ENCODE measurements around the gene IQSEC1.

IQSEC1 gene

GRCh38 chr3:12947504-12948369 lies 125.5 kb downstream of the IQSEC1 start:
- FAIRE-seq: no peak

GRCh38 chr3:12946649-12947316 lies 126.4 kb downstream of the IQSEC1 start:
- FAIRE-seq: no peak

- FAIRE-seq: no peak
These were observed 127.0 kb downstream of the IQSEC1 start for GRCh38 chr3:12946251-12946648.

- FAIRE-seq: no peak
These were observed 128.4 kb downstream of the IQSEC1 start for GRCh38 chr3:12944849-12945248.

DNA sequence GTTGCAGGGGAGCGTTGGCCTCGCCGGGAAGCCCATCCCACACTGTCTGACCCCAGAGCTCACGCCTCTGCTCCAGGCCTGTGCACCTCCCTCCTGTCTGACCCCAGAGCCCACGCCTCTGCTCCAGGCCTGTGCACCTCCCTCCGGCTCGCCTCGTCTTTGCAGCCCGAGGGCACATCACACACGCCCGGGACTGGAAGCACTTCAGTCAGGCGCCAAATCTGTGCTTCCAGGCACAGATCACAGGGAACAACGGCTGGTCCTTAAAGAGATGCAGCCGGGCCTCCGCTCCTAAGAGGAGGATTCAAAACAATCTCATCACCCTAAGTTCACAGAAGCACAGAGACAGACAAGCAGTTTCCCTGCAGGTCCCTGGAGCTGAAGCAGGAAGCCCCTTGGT lies 128.8 kb downstream of the IQSEC1 start:
- no peak for FAIRE-seq

DNA sequence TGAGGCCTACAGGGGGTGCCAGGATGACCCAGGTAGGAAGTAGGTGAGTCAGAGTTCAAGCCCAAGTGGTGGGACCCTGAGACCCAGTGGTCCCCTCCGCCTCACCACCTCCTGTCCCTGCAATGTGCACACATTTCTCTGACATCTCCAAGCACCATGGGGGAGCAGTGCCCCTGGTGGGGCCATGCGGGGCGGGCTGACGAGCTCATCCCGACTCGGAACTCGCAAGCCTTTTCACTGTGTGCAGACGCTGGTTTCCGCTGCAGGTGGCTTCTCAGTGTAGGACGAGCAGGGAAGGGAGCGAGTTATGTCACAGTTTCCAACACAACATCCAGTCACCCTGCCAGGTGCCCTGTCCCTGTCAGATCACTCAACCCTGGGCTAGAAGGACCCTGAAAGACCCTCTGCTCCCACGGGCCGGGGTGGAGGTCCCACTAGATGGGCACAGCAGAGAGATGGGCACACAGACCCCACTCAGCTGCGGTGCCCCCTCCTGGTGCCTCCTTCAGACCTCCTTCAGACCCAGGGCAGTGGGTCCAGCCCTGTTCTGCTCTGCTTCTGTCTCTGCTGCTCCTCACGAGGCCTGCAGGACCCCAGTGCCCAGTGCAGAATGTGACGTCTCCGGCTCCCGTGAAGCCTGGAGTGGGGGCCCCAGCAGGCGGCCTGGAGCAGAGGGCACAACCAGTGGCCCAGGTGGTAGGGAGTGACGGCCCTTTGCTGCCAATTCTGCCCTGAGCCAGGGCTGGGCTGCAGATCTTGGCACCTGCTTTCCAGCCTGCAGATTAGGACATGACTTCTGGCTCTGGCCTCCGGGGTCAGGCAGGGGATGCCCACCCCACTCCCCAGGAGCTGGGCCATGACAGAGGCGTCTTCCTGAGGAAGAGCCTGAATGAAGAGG lies 129.9 kb downstream of the IQSEC1 start:
- FAIRE-seq: no peak

DNA sequence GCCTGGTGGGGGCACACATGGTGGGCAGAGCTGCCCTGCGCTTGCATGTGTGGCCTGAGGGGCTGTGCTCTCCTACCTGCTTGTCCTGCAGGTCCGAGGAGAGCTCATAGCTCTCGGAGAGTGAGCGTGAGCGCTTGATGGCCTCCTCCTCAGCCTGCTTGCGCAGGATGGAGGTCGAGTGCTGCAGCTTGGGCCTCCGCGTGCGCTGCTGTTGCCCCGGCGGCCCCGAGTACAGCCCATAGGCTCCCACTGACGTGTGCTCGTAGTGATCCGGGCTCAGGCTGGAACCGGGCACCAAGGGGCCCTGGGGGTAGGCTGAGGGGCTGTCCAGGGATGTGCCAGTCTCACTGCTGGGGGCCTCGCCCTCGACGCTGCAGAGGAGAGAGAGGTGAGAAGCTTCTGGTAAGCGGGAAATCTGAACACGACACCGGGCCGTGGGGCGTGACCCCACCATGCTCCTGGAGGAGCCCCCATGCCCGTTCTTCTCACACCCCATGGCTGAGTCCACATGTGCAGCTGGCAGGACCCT lies 131.7 kb downstream of the IQSEC1 start:
- no peak for FAIRE-seq

DNA sequence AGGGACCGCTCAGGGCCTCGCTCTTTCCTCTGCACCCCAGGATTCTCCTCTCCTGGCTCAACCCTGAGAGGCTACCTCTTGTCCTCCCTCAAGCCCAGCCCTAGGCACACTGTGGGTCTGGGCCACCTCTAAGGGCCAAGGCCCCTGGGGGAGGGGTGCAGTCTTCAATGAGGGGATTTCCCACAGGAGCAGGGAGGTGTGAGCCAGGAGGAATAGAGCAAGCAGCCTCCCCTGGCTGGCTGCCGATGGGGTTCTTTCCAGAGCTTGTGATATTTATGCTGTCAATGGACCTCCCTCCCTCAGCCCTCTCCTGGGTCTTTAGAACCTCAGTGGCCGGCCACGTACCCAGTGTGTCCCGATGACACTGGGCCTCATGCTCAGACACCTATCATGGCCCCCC lies 132.4 kb downstream of the IQSEC1 start:
- FAIRE-seq: no peak

DNA sequence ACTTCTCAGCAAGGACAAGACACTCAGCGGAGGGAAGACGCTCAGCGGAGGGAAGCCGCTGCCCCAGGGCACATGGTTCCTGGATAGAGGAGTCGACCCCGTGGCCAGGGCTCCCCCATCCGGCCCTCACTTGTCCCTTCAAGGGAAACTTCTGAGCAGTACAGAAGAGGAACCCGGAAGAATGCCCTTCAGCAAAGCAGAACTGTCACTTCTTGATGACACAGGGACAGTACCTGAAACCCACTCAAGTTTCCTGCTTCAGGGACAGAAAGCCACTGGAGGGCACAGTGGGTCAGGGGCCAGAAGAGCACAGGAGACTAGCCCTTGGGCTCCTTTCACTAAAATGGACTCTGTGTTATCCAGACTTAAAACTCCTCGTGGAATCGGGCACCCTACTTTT lies 134.1 kb downstream of the IQSEC1 start:
- no peak for FAIRE-seq

GRCh38 chr3:12938258-12938711 lies 134.9 kb downstream of the IQSEC1 start:
- FAIRE-seq: no peak

DNA sequence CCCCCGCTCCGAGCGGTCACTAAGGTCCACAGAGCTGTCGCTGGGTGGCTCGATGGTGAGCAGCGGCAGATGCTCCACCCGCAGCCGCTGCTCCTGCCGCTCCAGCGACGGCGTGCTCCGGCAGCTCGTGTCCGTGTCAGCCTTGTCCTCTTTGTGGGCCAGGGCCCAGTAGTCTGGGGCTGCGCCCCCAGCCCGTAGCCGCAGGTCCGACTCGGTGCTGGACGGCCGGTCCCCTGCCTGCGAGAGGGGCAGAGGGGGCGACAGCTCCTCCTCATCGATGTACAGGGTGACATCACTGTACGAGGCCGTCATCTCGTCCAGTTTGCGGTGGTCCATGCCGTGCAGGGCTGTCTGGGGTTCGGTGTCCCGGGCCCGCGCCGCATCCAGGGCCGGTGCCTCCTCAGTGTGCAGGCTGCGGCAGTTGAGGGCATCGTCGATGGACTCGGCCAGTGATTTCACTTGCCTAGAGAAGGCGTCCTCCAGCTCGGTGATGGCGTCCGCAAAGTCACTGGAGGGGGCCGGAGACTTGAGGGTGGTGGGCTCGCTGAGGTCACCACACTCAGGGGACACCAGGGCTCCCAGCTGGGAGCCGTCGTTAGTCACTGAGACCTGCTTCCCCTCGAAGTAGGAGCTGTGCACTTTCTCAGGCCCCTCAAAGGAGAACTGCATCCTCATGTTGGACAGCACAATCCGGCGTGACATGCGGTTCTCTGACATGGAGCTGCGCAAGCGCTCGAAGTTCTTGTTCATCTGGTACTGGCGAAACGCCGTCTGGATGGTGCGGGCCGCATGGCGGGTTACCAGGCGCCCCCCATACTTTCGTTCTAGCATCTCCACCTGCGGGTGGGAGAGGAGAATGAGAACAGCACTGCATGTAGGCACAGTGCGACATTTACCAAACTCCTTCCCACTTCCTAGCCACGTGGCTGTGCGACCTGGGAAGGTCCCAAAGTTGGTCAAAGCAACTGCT lies 137.1 kb downstream of the IQSEC1 start:
- FAIRE-seq: no peak

DNA sequence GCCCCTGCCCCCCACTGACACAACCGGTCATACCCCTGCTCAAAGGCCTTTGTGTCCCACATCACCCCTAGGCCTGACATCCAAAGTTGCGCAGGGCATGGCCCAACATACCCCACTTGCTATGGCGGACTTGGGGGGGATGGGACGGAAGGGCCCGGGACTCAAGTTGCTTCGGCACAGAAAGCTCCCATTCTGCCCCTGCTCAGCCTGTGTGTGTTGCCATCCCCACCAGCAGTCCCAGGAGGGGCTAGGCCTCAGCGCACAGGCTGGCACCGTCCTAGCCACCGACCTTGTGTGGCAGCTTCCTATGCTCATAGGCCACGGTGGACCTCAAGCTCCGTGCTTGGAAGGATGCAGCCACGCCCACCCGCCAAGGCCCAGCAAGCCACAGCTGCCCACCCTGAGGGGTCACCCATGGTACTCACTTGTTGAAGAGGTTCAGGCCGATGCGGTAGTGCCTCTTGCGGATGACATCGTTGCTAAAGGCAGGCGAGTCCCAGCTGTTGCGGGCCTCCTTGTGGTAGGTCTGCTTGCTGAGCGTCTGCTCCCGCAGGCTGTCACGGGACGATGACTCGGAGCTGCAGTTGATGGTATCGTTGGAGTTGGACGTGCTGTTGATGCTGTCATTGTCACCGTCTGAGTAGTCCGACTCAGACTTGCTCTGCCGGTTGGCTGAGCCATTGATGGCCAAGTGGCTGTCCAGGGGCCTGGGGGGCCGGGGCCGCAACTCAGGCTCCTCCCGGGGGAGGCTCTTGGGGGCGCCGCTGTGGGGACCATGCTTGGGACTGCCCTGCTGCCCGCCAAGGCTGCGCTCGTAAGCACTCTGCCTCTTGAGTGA lies 138.0 kb downstream of the IQSEC1 start:
- no peak for FAIRE-seq

DNA sequence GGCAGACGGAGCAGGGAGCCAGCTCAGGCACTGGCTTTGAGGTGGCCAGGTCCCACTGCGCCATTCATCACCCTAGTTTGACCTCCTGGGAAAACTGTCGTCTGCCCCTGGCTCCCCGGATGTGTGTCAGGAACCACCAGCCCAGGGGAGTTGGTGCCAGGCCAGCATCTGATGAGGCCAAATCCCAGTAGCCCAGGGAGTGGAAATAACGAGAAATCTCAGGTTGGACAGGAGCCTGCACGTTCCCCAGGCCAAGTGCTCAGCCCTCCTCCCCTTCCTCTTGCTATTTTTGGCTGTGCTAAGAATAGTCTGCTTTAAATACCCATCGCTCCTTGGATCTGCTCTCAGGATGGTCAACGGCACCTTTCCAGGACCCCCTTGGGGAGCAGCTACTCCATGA lies 138.8 kb downstream of the IQSEC1 start:
- FAIRE-seq: no peak

- FAIRE-seq: no peak
These were observed 139.3 kb downstream of the IQSEC1 start for GRCh38 chr3:12933901-12934300.

DNA sequence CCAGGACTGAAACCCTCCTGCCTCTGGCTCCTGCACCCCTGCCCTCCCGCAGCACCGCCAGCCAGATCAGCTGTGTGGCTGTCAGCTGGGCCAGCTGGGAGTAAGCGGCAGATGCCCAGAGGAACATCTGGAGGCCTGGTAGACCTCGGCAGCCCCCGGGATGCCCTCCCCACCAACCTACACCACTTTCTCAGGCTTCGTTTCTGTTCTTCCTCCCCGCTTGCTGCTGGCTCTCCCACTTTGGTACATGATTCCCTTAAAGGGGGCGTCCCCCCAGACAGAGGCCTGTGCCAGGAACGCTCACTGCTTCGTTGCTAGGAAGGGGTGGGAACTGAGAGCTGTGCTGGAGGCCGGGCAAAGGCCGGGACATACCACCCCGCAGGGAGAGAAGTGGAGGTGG lies 140.5 kb downstream of the IQSEC1 start:
- FAIRE-seq: no peak

DNA sequence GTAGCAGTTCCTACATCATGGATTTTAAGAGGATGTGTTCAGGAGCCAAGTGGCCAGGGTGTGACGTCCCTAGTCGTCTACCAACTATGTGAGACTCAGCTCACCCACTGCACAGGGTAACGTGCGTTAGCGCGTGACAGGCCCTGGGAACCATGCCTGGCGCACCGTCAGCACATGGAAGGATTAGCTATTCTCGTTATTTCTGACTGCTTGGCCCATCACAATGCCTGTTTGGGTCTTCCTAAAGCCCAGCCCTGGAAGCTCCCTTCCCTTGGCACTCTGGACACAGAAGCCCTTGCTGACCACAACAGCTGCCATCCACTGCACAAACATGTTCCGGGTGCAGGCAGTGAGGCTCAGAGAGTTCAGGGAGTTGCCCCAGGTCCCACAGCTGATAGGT lies 140.9 kb downstream of the IQSEC1 start:
- FAIRE-seq: no peak

DNA sequence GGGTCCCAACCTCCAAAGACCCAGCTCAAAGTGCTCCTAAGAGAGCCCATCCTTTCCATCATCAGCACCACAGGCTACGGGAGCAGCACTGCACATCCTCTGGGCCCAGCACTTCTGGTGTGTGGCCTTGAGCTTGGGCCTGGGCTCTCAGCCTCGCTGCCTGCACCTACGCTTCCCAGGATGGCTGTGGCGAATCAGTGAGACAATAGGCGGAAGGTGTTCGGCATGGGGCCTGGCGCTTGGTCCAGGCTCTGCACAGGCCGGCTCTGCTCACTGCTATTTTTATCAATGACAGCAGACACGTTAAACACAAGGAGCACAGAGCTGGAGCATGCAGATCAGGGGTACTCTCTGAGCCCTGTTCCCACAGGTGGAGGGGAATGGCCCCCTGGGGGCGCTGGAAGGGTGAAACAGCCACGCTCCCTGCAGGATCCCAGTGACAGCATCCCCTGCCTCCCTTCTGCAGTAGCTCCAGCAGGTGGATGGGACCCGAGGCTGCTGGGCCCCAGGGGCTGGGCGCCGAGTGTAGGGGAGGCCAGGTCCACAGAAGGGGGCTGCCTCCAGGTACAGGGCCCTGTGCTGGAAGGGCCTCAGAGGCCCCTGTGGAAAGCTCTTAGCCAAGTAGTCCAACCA lies 141.8 kb downstream of the IQSEC1 start:
- no peak for FAIRE-seq

- no peak for FAIRE-seq
These were observed 143.4 kb downstream of the IQSEC1 start for GRCh38 chr3:12929801-12930200.

GRCh38 chr3:12926660-12927059 lies 146.6 kb downstream of the IQSEC1 start:
- FAIRE-seq: no peak

GRCh38 chr3:12925648-12926047 lies 147.6 kb downstream of the IQSEC1 start:
- FAIRE-seq: no peak

Measured in endometrium (tissue), 2 donors.